Measurements from ENCODE around the gene PLAAT3. TPM values are rescaled to one million over a fixed set of nuclear protein-coding genes. Genes with fewer than 3 reads are reported as not detected.

The PLAAT3 gene
- total RNA-seq, 1 donor = 9.0 TPM

DNA sequence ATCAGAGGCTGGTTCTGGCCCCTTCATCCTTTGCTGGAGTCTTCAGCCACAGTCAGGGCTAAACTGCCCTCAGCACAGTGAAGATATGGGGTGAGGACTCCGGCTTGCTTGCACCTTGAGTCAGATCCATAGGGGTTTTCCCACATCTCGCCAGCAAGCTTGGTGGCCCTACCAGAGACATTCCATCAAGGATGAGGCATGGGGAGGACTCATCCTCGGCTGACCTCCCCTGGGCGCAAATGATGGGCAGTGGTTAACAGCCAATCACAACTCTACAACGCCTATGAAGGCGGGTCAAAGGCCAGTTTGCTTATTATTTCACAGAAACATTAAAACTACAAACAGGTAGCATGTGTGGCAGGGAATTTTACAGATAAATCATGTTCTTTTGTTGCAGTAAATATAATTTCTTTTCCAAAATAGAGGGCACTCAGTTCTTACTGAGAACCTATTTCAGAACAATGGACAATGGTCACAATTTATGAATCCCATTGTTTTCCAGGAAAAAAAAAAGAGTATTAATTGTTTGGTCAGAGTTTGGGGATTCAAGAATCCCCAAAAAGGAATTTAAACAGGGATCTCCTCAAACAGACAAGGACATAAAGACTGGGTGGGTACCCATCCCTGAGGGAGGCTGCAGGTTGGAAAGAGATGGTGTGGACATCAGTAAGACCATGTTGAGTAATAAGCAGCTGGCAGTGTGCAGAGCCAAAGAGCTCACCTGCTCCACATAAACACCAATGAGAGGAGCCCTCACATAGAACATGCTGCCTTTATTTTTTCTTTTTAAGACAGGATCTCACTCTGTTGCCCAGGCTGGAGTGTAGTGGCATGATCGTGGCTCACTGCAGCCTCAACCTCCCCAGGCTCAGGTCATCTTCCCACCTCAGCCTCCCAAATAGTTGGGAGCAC lies 14.8 kb downstream of the PLAAT3 start:
- TF ChIP-seq CTCF (IDR thresholded peaks at IDR 0.05; ENCODE audit: insufficient read depth, low read length) = no peak
- DNase-seq (ENCODE audit: low read depth) = peak; percentile 67
- H3K4me3 ChIP-seq (ENCODE audit: low read depth, low read length) = no peak overlapping the region

- no peak for DNase-seq (ENCODE audit: low read depth)
- H3K4me3 ChIP-seq (ENCODE audit: low read depth, low read length) = no peak overlapping the region
- TF ChIP-seq CTCF (IDR thresholded peaks at IDR 0.05; ENCODE audit: insufficient read depth, low read length) = no peak
These were observed 15.7 kb downstream of the PLAAT3 start for GRCh38 chr11:63598556-63598955.

DNA sequence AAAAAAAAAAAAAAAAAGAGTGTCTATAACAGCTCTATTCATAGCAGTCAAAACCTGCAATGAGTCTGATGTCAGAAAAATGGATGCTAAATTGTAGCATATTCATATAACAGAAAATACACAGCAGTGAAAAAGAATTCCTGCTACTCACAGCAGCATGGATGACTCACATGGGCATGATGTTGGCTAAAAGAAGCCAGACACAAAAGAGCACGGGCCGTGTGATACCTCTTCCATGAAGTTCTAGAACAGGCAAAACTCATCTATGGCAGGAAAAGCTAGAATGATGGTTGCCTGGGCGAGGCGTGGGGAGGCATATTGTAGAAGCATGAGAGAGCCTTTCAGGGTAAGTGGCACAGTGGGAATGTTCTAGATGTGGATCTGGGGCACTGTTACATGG lies 18.9 kb downstream of the PLAAT3 start:
- H3K4me3 ChIP-seq (ENCODE audit: low read depth, low read length) = no peak overlapping the region
- no peak for TF ChIP-seq CTCF (IDR thresholded peaks at IDR 0.05; ENCODE audit: insufficient read depth, low read length)
- peak; percentile 42 for DNase-seq (ENCODE audit: low read depth)

DNA sequence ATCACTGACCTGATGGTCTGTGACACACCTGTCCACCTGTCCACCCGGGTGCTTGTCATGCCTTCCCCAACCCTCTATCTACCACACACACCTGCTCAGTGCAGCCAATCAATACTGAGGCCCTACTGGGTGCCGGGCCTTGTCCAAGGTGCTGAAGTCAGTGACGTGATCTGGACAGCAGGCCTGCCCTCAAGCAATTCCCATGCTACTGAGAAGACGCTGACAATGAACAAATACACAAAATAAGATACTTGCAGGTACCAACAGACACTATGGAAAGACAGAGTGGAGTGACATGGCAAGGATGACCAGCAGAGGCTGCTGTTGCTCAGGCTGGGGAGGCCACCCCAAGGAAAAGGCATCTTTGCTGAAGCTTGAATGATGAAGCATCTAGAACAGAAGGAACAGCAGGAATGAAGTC lies 21.2 kb downstream of the PLAAT3 start:
- peak; percentile 55 for DNase-seq (ENCODE audit: low read depth)
- TF ChIP-seq CTCF (IDR thresholded peaks at IDR 0.05; ENCODE audit: insufficient read depth, low read length) = peak; percentile 83
- H3K4me3 ChIP-seq (ENCODE audit: low read depth, low read length) = no peak overlapping the region

DNA sequence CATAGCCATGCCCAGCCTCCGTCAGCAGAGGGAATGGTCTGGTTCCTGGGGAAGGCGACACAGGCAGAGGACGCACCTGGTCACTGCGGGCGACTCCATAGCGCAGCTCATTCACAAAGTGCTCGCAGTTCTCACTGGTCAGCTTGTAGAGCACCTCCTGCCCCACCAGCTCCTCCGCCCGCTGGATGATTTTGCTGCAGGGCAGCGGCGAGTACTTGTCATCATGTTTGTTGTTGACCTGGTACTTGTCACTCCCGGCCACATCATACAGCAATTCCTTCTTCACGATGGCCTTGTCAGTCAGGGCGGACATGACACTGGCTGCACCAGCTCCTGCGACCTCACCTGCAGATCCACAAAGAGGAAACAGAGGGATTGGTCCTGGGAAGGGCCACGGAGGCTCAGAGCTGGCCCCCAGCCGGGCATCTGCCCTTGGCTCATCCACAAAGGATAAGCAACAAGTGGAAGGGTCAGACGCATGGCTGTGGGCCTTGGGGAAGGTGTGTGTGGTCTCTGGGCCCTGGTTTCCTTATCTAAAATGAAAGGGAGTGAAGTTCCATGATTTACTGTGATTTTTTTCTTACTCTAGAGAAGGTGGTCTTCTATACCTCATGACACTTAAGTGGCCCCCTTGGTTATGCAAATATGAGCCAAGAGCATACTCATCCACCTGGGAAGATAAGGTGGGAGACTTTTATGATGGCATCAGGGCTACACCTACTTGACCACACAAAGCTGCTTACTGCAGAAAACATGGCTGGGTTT lies 24.0 kb downstream of the PLAAT3 start:
- H3K4me3 ChIP-seq (ENCODE audit: low read depth, low read length) = no peak overlapping the region
- no peak for TF ChIP-seq CTCF (IDR thresholded peaks at IDR 0.05; ENCODE audit: insufficient read depth, low read length)
- no peak for DNase-seq (ENCODE audit: low read depth)

- no peak for TF ChIP-seq CTCF (IDR thresholded peaks at IDR 0.05; ENCODE audit: insufficient read depth, low read length)
- no peak overlapping the region for H3K4me3 ChIP-seq (ENCODE audit: low read depth, low read length)
- no peak for DNase-seq (ENCODE audit: low read depth)
These were observed 25.2 kb downstream of the PLAAT3 start for GRCh38 chr11:63589000-63589399.

All from fibroblast of the aortic adventitia (primary cell).